ENCODE results near the gene CACNB4.

The CACNB4 gene

DNA sequence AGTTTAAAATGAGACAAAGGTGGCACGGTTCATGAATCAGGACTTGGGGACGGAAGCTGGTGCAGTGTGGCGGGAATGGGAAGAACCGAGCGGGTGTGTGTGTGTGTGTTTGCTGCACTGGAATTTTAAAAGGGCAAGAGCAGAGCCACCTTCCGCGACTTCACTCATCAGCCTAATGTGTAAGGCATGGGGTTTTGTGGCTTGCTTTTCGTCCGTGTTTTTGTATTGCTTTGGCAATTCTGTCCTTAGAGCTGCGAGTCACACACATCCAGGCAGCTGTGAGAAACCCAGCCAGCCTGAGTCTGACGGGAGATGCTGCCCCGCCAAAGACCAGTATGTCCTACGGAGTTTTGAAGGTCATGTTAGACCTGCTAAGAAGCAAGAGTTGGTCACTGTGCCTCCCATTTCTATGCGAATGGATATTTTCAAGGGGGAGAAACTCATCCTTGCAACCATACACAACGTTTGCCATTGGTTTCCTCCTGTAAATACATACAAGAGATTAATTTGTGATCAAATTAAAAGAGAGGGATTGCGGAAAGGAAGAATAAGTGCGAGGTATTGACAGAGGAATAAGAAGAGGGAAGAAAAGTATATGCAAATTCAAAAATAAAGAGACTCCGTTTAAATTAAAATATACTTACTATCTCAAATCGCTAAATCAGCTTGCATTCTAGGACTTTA is 665 bp upstream of the CACNB4 start:
- TF ChIP-seq, protein P1, sequence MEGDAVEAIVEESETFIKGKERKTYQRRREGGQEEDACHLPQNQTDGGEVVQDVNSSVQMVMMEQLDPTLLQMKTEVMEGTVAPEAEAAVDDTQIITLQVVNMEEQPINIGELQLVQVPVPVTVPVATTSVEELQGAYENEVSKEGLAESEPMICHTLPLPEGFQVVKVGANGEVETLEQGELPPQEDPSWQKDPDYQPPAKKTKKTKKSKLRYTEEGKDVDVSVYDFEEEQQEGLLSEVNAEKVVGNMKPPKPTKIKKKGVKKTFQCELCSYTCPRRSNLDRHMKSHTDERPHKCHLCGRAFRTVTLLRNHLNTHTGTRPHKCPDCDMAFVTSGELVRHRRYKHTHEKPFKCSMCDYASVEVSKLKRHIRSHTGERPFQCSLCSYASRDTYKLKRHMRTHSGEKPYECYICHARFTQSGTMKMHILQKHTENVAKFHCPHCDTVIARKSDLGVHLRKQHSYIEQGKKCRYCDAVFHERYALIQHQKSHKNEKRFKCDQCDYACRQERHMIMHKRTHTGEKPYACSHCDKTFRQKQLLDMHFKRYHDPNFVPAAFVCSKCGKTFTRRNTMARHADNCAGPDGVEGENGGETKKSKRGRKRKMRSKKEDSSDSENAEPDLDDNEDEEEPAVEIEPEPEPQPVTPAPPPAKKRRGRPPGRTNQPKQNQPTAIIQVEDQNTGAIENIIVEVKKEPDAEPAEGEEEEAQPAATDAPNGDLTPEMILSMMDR (conservative IDR thresholded peaks at IDR 0.05; ENCODE audit: low read depth), result no peak
- no peak overlapping the region for H3K27ac ChIP-seq
- no peak for DNase-seq (ENCODE audit: low spot score)
- POLR2A ChIA-PET (ENCODE audit: low non-redundant PET), result no interaction called here
- CTCF ChIA-PET, result interaction anchor here (0.6 to 1.0 kb wide), 3 partner anchors 18 to 503 kb away, joined by 3 to 5 read pairs (median 4); no protein-coding TSS in a partner anchor

DNA sequence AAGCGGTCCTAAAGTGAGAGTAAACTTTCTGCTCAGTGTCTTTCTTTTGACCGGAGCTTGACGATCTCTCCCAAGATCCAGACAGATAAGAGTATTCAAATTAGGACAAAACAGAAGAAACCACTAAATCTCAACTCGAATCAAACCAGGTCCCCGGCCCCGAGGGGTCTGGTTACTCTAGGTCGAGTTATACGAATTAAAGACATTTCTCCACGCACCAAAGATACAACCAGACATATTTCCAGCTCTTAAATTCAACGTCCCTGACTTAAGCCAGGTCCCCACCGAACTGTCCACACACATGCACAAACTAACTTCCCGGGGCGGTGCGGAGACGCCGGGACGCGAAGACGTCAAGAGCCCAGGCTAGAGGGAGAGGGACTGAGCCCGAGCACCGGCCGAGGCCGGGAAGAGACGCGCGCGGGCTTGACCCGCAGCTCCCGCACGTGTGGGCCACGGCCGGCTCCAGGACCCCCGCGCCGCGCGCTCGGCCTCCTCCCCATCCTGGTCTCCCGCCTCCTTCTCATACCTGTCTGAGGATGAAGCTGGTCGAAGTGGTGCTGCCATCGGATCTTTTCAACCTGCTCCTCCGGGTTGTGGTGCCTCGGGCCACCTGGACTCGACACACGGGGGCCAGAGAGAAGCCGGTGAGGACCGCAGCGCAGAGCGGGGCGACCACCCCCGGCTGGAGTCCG is 896 bp downstream of the CACNB4 start:
- TF ChIP-seq, protein P1 (conservative IDR thresholded peaks at IDR 0.05; ENCODE audit: low read depth), result no peak
- H3K27ac ChIP-seq, result peak overlapping the region; percentile 45
- ChIA-PET POLR2A (ENCODE audit: low non-redundant PET) (no interaction called here), CTCF (interaction anchor here (1.4 kb wide), 1 partner anchor 72 kb away, joined by 5 read pairs; no protein-coding TSS in a partner anchor)
- peak; percentile 18 for DNase-seq (ENCODE audit: low spot score)

DNA sequence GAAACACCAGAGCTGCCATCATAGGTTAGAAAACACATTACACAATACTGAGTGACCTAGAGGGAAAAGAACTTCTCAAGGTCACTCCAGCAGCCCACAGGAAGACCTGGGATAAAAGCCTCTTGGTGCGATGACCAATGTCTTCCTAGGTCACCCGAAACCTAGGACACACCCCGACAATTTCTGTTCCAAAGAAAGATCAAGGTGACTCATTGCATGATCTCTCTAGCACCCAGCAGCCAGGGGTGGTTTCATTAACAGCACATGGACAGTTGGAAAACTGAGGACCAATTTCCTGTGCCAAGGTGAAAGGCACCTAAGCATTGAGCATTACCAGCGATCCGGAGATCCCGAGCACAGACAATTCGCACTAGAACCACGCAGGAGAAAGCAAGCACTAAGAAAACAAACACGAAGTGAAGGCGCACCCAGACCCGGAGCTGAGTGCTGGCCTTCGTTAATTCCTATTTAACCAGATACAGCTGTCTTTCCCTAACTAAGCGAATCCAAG is 1.5 kb downstream of the CACNB4 start:
- POLR2A ChIA-PET (ENCODE audit: low non-redundant PET), result no interaction called here
- CTCF ChIA-PET, result interaction anchor here (1.4 kb wide), 1 partner anchor 71 kb away, joined by 5 read pairs; no protein-coding TSS in a partner anchor
- TF ChIP-seq, protein P1 (conservative IDR thresholded peaks at IDR 0.05; ENCODE audit: low read depth), result no peak
- DNase-seq (ENCODE audit: low spot score), result peak; percentile 45
- peak overlapping the region; percentile 45 for H3K27ac ChIP-seq

DNA sequence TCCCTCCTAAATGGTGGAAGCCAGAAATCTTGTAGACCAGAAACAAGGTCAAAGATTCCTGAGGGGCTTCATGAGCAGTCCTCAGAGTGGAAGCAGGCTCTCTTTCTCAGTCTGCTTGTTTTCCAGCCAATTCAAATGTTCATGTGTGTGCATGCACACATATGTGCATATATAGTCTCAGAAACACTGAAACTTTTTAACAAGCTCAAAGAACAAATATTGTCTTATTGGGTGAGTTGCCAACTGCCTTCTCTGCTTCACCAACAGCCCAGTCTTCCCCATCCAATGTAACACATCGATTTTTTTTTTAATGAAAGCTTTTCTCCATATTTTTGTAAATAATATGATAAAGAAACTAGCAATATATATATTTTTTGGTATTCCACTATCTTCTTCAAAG is 3.7 kb downstream of the CACNB4 start:
- TF ChIP-seq, protein P1 (conservative IDR thresholded peaks at IDR 0.05; ENCODE audit: low read depth), result no peak
- CTCF ChIA-PET, result no interaction called here
- no peak overlapping the region for H3K27ac ChIP-seq
- POLR2A ChIA-PET (ENCODE audit: low non-redundant PET), result no interaction called here
- DNase-seq (ENCODE audit: low spot score), result no peak

DNA sequence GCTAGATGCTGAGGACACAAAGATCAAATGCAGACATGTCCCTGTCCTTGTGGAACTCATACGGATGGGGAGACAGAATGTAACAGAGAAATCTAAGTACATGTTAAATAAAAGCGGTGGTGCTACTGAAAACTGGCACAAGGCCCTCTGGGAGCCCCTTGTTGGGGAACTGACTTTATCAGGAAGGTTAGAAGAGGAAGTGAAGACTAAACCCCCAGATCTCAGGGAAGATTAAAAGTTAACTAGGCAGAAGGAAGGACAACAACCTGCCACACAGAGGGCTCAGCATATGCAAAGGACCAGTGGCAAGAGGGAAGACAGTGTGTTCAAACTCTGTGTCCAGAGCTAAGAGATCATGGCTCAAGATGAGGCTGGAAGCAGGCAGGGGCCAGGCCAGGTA is 4.8 kb downstream of the CACNB4 start:
- no peak for DNase-seq (ENCODE audit: low spot score)
- TF ChIP-seq, protein P1 (conservative IDR thresholded peaks at IDR 0.05; ENCODE audit: low read depth), result no peak
- H3K27ac ChIP-seq, result no peak overlapping the region
- ChIA-PET CTCF (no interaction called here), POLR2A (ENCODE audit: low non-redundant PET) (no interaction called here)

DNA sequence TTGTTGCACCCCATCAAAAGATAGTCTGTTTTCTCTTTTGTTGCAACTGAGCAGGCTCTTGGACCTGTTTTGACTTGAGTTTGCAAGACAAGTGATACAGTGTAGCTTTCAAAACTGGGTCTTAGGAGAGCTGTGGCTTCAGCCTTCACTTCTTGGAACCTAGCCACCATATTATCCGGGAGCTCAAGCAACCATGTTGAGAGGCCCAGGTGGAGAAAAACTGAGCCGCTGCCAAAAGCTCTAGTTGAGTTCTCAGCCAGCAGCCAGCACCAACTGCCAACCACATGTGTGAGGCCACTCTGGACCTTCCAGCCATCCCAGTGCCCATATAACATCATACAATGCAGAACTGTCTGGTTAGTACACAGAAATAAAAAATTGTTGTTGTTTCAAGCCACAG is 5.4 kb downstream of the CACNB4 start:
- no peak for DNase-seq (ENCODE audit: low spot score)
- ChIA-PET POLR2A (ENCODE audit: low non-redundant PET) (no interaction called here), CTCF (no interaction called here)
- no peak overlapping the region for H3K27ac ChIP-seq
- TF ChIP-seq, protein P1 (conservative IDR thresholded peaks at IDR 0.05; ENCODE audit: low read depth), result no peak
